G401.6 (cell line): Measurements from ENCODE around the gene MAGI1.

Experiments
- FAIRE-seq: peaks from 2 replicates; lab custom pipeline; 2012; peaks lifted over from hg19 to GRCh38; lab: Jason Lieb, UNC

MAGI1 gene

GRCh38 chr3:65466300-65466988 lies 572.3 kb downstream of the MAGI1 start:
- FAIRE-seq, result no peak

GRCh38 chr3:65449841-65450428 lies 588.8 kb downstream of the MAGI1 start:
- FAIRE-seq, result no peak

DNA sequence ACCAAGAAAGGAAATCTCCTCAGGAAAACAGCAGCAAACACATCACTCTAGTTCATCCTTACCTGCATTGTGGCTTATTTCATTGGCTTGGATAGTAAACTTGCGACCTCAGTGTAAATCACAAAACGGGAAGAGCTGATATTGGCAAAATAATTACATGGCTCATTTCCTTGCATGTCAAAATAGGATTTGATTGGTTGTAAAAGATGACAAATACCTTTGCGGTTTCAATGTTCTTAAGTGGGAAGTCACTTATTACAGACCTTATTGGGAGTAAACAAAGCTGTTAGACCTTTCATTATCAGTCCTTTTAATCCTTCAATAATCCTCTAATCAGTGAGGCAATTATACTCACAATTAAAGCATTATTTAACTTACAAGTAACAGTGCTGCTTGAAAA lies 590.6 kb downstream of the MAGI1 start:
- FAIRE-seq, result no peak

GRCh38 chr3:65445573-65446169 lies 593.0 kb downstream of the MAGI1 start:
- FAIRE-seq, result no peak

DNA sequence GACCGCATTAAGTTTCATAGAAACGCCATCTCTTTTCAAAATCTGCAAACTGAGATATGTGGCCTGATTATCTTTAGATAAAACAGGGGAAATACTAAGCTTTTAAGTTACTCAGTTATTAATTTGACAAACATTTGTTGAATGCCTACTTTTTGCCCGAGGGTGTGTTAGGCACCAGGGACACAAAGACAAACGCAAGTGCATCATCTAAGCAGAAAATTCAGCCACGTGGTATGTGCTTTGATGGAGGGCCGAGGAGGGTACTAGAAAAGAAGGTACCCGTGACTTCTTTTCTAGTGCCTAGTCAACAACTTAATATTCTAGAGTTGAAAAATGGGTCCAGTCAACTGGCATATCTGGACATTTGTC lies 594.3 kb downstream of the MAGI1 start:
- FAIRE-seq, result no peak

DNA sequence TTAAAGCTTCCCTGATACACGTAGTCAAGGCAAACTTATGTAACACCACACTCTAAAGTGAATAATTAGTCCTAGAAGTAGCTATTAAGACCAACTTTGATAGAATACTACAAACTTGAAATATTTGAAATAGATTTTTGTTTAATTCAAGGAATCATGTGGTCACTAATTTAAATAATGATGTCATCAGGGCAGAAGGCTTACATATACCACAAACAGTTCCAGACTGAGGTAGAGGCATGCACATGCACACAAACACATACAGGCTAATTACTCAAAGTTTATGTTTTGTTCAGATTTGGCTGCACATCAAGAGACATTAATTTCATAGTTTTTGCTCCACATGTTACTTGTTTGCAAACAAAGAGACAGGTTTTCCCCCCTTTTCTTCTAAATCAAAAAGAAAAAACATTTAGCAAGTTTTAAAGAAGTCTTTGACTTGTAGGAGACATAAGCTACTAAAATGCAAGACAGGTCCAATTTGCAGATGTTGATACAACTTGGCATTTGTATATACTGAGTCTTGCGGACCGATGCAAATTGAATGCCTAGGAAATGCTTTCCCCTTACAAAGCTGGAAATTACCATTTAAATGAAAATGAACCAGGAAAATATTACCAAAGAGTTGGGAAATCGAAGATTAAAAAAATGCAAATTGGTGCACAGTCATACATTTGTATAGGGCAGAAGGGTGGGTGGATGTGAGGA lies 594.8 kb downstream of the MAGI1 start:
- FAIRE-seq, result no peak

- no peak for FAIRE-seq
Measured at GRCh38 chr3:65439641-65440284, 599.0 kb downstream of the MAGI1 start.

GRCh38 chr3:65438612-65439011 lies 600.1 kb downstream of the MAGI1 start:
- FAIRE-seq, result no peak

DNA sequence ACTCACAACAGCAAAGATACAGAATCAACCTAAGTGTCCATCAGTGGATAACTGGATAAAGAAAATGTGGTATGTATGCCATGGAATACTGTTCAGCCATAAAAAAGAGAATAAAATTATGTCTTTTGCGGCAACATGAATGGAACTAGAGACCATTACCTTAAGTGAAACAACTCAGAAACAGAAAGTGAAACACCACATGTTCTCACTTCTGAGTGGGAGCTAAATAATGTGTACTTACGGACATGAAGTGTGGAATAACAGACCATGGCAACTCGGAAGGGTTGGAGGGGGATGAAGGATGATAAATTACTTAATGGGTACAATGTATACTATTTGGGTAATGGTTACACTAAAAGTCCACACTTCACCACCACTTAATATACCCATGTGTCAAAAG lies 600.6 kb downstream of the MAGI1 start:
- no peak for FAIRE-seq

- FAIRE-seq, result no peak
Measured at GRCh38 chr3:65436580-65436979, 602.1 kb downstream of the MAGI1 start.

DNA sequence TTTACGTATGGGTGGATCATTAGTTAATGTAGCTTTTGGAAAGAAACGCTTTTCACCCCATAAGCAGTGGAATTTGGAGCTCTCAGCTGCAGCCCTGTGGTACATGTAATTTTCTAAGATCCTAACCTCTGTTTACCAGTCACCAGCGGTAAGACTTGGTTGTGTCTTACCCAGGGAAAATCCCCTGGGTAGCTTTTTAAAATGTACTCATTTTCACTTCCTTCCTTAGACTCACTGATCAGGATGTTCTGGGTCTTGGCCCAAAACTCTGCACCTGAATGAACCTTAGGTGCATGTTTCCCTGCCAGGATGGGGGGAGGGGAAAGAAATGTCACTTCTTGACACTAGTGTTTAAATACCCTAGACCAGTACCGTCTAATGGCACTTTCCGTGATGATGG lies 605.2 kb downstream of the MAGI1 start:
- no peak for FAIRE-seq

- no peak for FAIRE-seq
Measured at GRCh38 chr3:65432388-65433003, 606.2 kb downstream of the MAGI1 start.

DNA sequence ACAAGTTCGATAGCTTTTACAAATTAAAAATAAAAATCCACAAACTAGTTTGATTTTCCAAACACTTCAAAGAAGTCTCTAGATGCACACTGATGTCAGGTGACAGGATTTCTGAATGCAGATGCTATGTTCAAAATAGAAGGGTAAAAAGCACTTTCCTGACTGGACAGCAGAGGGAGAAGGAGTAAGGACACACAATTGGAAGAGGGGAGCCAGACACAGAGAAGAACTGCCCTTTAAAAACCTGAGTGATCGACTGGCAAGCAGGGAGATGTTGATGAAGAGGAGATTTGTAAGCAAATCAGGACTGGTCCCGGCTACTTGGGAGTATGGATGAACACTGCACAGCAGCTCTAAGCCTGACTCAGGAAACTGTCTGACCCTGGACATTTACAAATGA lies 612.8 kb downstream of the MAGI1 start:
- no peak for FAIRE-seq

DNA sequence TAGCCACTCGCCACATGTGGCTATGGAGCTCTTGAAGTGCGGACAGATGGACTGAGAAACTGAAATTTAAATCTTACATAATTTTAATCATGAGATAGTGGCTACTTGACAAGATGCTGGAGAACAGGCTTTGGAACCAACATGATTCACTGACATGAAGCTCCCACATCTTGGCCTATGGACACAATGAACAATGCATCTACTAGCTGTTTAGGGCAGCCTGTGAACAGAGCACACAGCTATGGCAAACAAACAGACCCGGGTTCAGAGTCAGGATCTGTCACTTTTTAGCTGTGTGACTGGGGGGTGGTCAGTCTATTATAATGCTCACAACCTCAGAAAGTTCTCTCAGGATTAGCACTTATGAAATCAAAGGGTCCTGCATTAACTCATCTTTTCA lies 616.6 kb downstream of the MAGI1 start:
- FAIRE-seq, result no peak

DNA sequence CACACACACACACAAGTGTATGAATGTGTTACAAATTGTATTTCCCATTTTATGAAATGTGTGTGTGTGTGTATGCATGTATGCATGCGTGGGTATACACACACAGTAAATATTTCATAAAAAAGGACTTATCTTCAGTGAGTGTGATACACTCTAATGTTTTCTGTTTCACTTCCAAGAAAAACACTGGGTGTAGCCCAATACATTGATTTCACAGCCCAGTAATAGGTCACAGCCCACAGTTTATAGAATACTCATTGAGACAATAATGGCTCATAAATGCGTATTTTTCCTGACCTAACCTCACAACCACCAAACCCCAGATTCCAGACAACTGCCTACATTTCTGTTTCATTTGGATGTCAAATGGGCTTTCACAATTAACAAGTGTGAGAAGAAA lies 619.5 kb downstream of the MAGI1 start:
- no peak for FAIRE-seq

- FAIRE-seq, result no peak
Measured at GRCh38 chr3:65413891-65414290, 624.8 kb downstream of the MAGI1 start.

- FAIRE-seq, result no peak
Measured at GRCh38 chr3:65412588-65412987, 626.1 kb downstream of the MAGI1 start.

GRCh38 chr3:65411367-65411766 lies 627.4 kb downstream of the MAGI1 start:
- FAIRE-seq, result no peak

- FAIRE-seq, result no peak
Measured at GRCh38 chr3:65409176-65409569, 629.5 kb downstream of the MAGI1 start.

DNA sequence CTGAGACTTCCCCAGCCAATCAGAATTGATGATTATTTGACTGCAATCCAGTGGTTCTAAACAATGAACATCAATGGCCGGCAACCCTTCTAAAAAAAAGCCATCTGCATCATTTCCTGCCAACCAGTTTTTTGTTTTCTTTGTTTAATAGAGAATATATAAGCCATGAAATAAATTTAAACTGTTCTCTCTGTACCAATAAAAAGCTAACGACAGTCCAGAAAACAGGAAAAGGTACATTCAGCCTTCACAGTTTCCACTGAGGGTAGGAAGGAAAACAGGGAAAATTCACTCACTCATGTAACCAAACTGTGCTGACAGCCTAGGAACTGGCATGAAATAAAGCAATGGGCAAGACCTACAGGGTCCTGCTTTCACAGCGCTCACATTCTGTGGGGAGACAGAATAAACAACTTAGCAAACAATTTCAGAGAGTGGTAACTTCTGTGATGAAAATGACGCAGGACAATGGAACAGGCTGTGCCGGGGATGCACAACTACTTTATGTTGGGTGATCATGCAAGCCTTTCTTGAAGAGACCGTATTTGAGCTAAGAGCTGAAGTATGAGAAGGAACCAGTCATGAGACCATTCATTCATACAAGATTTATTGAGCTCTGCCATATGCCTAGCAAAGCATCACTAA lies 630.1 kb downstream of the MAGI1 start:
- FAIRE-seq, result no peak

DNA sequence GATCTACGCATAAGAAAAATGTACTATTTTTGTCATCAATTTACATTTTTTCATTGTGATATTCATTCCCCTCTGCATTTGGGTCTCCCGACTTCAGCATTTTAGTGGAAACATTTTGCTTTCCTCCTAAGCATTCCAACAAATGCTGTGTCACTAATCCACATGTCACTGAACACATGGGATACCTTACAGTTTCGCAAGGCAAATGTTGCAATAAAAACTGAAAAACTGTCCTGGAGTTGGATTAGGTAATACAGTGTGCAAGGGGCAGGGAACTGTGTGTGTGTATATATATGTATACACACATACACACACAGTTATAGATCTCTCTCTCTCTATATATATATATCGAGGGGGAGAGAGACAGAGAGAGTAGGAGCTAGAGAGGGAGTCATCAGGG lies 632.2 kb downstream of the MAGI1 start:
- no peak for FAIRE-seq

GRCh38 chr3:65402597-65402996 lies 636.1 kb downstream of the MAGI1 start:
- no peak for FAIRE-seq
